PFSK-1 (cell line): ENCODE measurements around the gene FAM186B.

ENCODE experiments used
- POLR2AphosphoS5 ChIP-seq: IDR thresholded peaks from 2 replicates; pipeline ENCODE4 v1.6.1; 2012; ENCODE audit warnings: low read depth, mild to moderate bottlenecking, control low read depth, low read length, moderate library complexity
- TF ChIP-seq, protein P1 (sequence below), 2 experiments: IDR thresholded peaks; 2 replicates each; pipeline versions ENCODE4 v1.6.1 to v1.8.0; 2011 to 2012; ENCODE audit warnings: low read depth in 2 of 2, low read length in 2 of 2, control low read depth in 1 of 2, inconsistent platforms in 1 of 2, mild to moderate bottlenecking in 1 of 2, moderate library complexity in 1 of 2; ENCODE audit not compliant: insufficient read depth in 1 of 2

DNA sequence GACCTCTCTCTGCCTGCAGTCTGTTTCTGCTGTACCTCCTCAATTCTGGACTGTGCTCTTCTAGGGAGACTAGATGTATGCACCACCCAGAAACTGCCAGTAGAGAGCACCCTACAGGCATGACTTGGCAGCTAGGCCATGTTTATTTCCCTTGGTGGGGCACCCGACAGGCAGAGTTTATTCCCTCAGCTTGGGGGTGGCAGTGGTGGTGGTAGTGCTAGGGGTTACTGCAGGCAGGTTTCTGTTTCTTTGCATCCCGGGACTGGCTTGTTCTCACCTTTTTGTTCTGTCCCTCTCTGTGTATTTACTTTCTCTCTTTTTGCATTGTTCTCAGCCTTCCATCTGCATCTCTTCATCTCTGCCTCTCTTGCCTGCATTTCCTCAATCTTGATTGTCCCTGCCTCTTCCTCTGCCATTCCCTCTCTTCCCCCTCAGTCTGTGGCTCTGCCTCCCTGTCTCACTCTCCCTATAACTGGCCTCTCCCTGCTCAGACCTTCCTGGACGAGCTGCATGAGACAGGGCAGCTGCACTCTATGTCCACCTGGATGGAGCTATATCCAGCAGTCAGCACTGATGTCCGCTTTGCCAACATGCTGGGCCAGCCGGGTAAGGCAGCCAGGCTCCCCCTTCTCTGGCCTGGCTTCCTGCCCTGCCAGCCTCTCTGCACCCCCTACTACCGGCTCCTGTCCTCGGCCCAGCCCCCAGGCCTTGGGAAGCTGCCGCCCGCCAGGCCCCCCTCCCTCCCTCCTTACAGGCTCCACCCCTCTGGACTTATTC is 31.7 kb upstream of the FAM186B start:
- TF ChIP-seq, protein P1, sequence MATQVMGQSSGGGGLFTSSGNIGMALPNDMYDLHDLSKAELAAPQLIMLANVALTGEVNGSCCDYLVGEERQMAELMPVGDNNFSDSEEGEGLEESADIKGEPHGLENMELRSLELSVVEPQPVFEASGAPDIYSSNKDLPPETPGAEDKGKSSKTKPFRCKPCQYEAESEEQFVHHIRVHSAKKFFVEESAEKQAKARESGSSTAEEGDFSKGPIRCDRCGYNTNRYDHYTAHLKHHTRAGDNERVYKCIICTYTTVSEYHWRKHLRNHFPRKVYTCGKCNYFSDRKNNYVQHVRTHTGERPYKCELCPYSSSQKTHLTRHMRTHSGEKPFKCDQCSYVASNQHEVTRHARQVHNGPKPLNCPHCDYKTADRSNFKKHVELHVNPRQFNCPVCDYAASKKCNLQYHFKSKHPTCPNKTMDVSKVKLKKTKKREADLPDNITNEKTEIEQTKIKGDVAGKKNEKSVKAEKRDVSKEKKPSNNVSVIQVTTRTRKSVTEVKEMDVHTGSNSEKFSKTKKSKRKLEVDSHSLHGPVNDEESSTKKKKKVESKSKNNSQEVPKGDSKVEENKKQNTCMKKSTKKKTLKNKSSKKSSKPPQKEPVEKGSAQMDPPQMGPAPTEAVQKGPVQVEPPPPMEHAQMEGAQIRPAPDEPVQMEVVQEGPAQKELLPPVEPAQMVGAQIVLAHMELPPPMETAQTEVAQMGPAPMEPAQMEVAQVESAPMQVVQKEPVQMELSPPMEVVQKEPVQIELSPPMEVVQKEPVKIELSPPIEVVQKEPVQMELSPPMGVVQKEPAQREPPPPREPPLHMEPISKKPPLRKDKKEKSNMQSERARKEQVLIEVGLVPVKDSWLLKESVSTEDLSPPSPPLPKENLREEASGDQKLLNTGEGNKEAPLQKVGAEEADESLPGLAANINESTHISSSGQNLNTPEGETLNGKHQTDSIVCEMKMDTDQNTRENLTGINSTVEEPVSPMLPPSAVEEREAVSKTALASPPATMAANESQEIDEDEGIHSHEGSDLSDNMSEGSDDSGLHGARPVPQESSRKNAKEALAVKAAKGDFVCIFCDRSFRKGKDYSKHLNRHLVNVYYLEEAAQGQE (IDR thresholded peaks at IDR 0.05; ENCODE audit: insufficient read depth in 1 of 2, low read depth in 2 of 2, low read length in 2 of 2): no peak
- no peak for TF ChIP-seq POLR2AphosphoS5
